Renal pelvis (tissue), 12 donors: ENCODE data around the gene DSPP. TPM values are rescaled to one million over a fixed set of nuclear protein-coding genes. Genes with fewer than 3 reads are reported as not detected.
"Not testable (repeated sequence)": the region's sequence is repeated elsewhere in the genome, so short reads cannot be mapped to it uniquely, and the experiment has no call there.

Source experiments
- DNase-seq: peaks from one replicate; pipeline ENCODE4 v3.0.0-alpha.2; 2013
- long read RNA-seq, 16 experiments: transcript quantifications; one replicate each; lab custom pipeline, GENCODE V29; 2026
- polyA plus RNA-seq, 3 donors: library from polyadenylated mRNA; unstranded; fragments of 120-200 nt; gene quantifications; one replicate each; pipeline ENCODE4 v1.2.1, GENCODE V29; 2013; ENCODE audit not compliant: insufficient read length in 3 of 3

DSPP gene
- polyA plus RNA-seq: under 1 TPM; 0.04 to 0.13 (median 0.04) TPM
- long read RNA-seq, donor 1: 0 reads
- long read RNA-seq, donor 2: 0 reads
- long read RNA-seq, donor 3: 0 reads
- long read RNA-seq, donor 4: 0 reads
- long read RNA-seq, donor 5: 0 reads
- long read RNA-seq, donor 6: 0 reads
- long read RNA-seq, donor 7: 0 reads
- long read RNA-seq, donor 8: 0 reads
- long read RNA-seq, donor 9: 0 reads
- long read RNA-seq, donor 10: 0 reads
- long read RNA-seq, donor 11: 0 reads
- long read RNA-seq, donor 12: 0 reads
- long read RNA-seq, donor 13: 0 reads
- long read RNA-seq, donor 14: 0 reads
- long read RNA-seq, donor 15: 0 reads
- long read RNA-seq, donor 16: 0 reads

- no peak for DNase-seq
These were observed at the start of gene DSPP for GRCh38 chr4:87608229-87608628. Gene DSPP (plus strand): TSS chr4:87608529. CDS start chr4:87610909, 2,380 bp downstream.

DNA sequence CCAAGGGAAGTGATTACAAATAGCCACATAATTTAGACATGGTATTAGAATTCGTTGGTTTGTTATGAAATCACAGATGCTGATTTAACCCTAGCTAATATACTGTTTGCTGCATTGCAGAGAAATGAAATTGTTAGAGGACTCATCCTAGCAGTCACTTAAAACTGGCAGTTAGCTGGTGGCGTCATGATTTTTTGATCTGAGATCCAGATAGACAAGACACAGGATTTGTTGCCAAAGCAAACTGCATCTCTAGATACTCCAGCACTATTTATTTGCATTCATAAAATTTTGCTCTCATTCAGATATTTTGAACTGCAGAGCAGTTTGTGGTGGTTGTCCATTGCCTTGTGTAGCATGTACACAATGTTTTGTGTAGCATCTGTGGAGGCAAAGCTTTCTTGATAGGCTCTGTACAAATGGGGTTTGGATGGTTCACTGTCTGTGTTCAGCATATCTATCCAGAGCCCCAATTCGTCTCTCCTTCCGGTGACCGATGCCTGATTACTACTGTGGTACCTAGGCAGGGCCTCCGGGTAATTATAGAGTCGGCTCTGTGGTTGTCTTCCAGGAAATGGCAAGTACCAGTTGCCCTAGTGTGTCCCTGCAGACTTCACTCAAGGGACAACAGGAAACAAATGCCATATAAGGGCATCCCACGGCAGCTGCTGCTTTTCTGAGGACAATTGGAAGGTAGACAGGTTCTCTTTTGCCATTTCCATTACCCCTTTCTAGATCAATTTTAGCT is 49.1 kb upstream of the DSPP start:
- DNase-seq: no peak

GRCh38 chr4:87560802-87561201 is 47.5 kb upstream of the DSPP start:
- DNase-seq: no peak

- no peak for DNase-seq
These were observed 42.6 kb upstream of the DSPP start for GRCh38 chr4:87565746-87566145.

GRCh38 chr4:87566276-87566675 is 42.1 kb upstream of the DSPP start:
- no peak for DNase-seq

- DNase-seq: no peak
These were observed 41.1 kb upstream of the DSPP start for GRCh38 chr4:87567191-87567590.

DNA sequence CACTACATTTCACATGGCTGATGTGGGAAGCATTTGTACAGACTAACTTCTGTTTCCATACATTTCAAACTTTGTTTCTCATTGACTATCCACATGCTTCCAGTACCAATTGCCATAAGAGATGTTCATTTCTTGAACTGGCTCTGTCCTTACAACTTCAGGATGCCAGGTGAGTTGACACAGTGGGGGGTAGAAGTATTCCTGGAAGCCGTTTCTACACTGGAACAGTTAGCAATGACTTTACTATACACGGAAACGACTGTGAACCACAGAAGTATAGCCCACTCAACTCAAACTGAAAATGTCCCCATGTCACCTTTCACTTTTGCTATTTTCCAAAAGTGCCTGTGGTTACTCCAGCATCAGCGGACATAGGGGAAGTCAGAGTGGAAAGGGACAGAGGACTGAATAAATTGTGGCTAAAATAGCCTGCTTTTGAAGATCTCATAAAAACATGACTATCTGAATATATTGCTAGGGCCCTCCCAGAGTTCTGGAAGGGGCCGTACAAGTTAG is 38.0 kb upstream of the DSPP start:
- DNase-seq: no peak

DNA sequence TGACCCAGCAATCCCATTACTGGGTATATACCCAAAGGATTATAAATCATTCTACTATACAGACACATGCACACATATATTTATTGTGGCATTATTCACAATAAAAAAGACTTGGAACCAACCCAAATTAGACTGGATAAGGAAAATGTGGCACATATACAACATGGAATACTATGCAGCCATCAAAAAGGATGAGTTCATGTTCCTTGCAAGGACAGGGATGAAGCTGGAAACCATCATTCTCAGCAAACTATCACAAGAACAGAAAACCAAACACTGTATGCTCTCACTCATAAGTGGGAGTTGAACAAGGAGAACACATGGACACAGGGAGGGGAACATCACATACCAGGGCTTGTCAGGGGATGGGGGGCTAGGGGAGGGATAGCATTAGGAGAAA is 34.0 kb upstream of the DSPP start:
- DNase-seq: not testable (repeated sequence)

- DNase-seq: no peak
These were observed 33.3 kb upstream of the DSPP start for GRCh38 chr4:87574996-87575395.

DNA sequence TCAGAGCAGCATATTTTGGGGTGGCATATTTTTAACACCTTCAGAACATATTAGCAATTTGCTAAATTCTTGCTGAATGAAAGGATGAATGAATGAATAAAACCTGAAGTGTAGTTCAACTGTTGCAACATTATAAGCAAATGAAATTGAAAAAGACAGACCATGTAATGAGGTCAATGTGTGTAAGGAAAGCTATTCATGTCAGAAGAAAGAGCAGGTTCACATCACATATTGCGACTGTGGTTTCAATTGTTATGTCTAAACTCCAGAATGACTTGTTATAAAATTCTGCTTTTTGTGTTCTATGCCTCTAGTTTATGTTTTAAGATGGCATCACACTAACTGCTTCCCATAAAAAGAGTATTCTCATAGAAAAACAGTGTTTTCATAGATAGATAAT is 32.9 kb upstream of the DSPP start:
- DNase-seq: no peak

GRCh38 chr4:87575983-87576382 is 32.3 kb upstream of the DSPP start:
- DNase-seq: no peak

- DNase-seq: no peak
These were observed 28.9 kb upstream of the DSPP start for GRCh38 chr4:87579478-87579877.

DNA sequence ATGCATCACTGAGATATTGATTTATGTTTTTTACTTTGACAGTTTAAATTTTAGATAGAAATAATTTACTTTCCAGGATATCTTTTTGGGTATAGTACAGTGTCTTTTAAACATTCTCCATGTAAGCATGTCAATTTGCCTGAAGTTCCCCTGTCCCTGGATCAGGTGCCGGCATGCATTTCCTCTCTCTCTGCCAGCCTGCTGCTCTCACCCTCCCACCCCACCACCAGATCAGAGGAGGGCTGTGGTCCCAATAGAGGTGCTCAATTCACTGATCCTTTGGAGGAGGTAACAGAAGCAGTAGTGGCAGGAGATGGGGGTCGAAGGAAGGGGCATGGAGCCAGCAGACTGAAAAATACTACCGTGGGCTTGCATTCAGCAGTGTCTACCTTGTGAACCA is 28.3 kb upstream of the DSPP start:
- DNase-seq: no peak

DNA sequence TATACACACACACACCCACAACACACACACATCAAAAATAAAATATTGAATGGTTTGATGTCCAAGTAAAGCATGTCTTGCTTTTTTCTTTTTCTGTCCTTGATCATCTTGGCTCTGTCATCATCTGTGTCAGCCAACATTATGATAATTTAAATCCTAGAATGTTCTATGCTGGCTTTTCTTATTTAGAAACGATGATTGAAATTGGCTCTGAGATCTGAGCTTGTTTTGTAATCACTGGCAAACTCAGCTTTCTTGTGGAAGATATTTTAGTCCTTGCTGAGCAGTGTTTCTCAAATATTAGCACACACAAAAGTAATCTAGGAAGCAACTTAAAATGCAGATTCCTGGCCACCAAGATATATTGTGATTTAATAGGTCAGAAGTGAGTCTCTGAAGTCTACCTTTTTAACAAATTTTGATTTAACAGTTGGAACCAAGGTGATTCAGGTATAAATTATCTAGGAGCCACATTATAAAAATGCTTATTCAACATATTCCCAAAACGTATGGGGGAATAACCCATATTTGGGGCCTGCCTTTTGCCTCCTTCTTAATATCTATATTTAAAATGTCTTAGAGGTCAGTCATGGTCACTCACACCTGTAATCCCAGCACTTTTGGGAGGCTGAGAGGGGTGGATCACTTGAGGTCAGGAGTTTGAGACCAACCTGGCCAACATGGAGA is 24.0 kb upstream of the DSPP start:
- no peak for DNase-seq

DNA sequence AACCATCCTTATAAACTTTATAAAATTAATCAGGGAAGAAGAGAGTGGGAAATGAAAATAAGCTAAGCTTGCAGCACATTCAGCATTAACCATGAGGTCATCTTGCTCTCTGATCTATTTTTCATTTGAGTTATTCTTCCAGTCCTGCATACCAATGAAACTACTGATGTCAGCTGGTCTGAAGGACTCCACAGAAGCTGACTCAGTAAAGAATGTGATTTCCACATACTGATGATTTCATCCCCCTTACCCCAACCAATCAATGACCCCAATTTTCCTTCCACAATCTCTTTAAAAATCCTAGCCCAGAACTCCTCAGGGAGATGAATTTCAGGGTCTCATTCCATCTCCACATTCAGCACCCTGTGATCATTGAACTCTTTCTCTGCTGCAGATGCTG is 18.8 kb upstream of the DSPP start:
- DNase-seq: peak; percentile 4

DNA sequence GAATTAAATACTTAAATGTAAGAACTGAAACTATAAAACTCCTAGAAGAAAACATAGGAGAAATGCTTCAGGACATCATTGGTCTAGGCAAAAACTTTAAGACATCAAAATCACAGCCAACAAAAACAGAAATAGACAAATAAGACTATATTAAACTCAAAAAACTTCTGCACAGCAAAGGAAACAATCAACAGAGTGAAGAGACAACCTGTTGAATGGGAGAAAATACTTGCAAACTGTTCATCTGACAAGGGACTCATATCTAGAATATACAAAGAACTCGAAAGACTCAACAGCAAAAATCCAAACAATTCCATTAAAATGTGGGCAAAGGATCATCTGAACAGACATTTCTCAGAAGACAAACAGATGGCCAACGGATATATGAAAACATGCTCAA is 16.2 kb upstream of the DSPP start:
- no peak for DNase-seq

- no peak for DNase-seq
These were observed 7.0 kb upstream of the DSPP start for GRCh38 chr4:87601361-87601760.

- DNase-seq: no peak
These were observed 6.1 kb downstream of the DSPP start for GRCh38 chr4:87614292-87614890.

DNA sequence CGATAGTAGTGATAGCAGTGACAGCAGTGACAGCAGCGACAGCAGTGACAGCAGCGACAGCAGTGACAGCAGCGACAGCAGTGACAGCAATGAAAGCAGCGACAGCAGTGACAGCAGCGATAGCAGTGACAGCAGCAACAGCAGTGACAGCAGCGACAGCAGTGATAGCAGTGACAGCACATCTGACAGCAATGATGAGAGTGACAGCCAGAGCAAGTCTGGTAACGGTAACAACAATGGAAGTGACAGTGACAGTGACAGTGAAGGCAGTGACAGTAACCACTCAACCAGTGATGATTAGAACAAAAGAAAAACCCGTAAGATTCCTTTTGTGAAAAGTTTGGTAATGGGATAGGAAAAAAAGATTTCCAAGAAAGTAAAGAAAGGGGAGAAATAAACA is 7.9 kb downstream of the DSPP start:
- no peak for DNase-seq

GRCh38 chr4:87620086-87620485 is 11.8 kb downstream of the DSPP start:
- no peak for DNase-seq

DNA sequence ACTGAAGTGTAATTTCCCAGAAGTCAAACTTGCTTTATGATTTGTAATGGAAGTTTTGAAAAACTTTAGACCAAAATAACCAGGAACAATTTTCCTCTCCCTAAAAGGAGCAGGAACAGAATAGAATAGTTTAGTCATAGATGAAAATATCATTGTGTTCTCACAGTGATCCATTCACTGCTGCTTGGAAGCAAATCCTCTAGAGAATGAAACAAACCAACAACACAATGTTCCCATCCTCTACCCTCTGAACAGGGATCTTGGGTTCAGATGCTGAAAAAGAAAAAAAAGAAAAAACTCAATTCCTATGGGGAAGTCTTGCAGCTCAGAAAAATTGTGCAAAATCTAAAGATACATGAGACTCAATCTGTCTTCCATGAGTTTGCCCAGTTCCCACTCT is 12.2 kb downstream of the DSPP start:
- DNase-seq: no peak

DNA sequence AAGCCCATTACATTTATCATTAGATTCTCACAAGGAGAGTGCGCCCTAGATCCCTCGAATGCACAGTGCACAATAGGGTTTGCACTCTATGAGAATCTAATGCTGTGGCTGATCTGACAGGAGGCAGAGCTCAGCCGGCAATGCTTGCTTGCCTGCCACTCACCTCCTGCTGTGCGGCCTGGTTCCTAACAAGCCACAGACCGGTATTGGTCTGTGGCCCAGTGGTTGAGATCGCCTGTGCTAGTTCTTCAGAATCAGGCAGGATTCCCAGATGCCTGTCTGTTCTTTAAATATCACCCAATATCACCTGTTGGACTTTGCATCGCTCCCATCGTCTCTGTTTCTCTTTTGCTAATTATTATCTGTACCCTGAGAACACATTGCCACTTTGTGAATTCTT is 14.0 kb downstream of the DSPP start:
- no peak for DNase-seq
